Skin epidermis (tissue), 12 donors: ENCODE measurements around the gene LAMC2.

ENCODE experiments used
- H3K27ac ChIP-seq, 21 experiments: fragments of 200-600 bp; sonication (generic) in 11 of 21; one replicate each; pipeline ENCODE4 v1.5.0; 2020; ENCODE audit warnings: mild to moderate bottlenecking in 3 of 21, inconsistent platforms in 2 of 21, moderate library complexity in 2 of 21
- H3K4me3 ChIP-seq, 7 experiments: fragments of 200-600 bp; sonication (generic) in 2 of 7; one replicate each; pipeline ENCODE4 v1.5.0; 2020; ENCODE audit warnings: inconsistent platforms in 2 of 7, mild to moderate bottlenecking in 2 of 7, moderate library complexity in 1 of 7

Gene LAMC2

GRCh38 chr1:183166454-183166853, 19.6 kb upstream of the LAMC2 start:
- H3K4me3 ChIP-seq: no peak overlapping the region
- H3K27ac ChIP-seq: no peak overlapping the region

GRCh38 chr1:183167676-183168075, 18.4 kb upstream of the LAMC2 start:
- Histone ChIP-seq H3K4me3 (no peak overlapping the region), H3K27ac (no peak overlapping the region)

- H3K27ac ChIP-seq: no peak overlapping the region
- H3K4me3 ChIP-seq: no peak overlapping the region
Measured at GRCh38 chr1:183168308-183168707, 17.8 kb upstream of the LAMC2 start.

- H3K4me3 ChIP-seq: no peak overlapping the region
Measured at GRCh38 chr1:183173828-183174227, 12.2 kb upstream of the LAMC2 start.

GRCh38 chr1:183175631-183176030, 10.4 kb upstream of the LAMC2 start:
- Histone ChIP-seq H3K4me3 (no peak overlapping the region), H3K27ac (no peak overlapping the region)

More at GRCh38 chr1:183173828-183174227, 12.2 kb upstream of the LAMC2 start:
- no peak overlapping the region for H3K27ac ChIP-seq

- no peak overlapping the region for H3K27ac ChIP-seq
Measured at GRCh38 chr1:183178545-183178944, 7.5 kb upstream of the LAMC2 start.

GRCh38 chr1:183179033-183179432, 7.0 kb upstream of the LAMC2 start:
- peak overlapping the region in 3 of 21 experiments; percentile 49 to 67 (median 58) for H3K27ac ChIP-seq

More at GRCh38 chr1:183178545-183178944, 7.5 kb upstream of the LAMC2 start:
- H3K4me3 ChIP-seq: no peak overlapping the region

GRCh38 chr1:183180218-183180617, 5.8 kb upstream of the LAMC2 start:
- Histone ChIP-seq H3K4me3 (no peak overlapping the region), H3K27ac (peak overlapping the region in 17 of 21 experiments; percentile 12 to 77 (median 62))

More at GRCh38 chr1:183179033-183179432, 7.0 kb upstream of the LAMC2 start:
- no peak overlapping the region for H3K4me3 ChIP-seq

GRCh38 chr1:183180634-183181056, 5.4 kb upstream of the LAMC2 start:
- H3K4me3 ChIP-seq: no peak overlapping the region
- H3K27ac ChIP-seq: peak overlapping the region in 17 of 21 experiments; percentile 10 to 77 (median 62)

GRCh38 chr1:183186841-183187240, 777 bp downstream of the LAMC2 start:
- Histone ChIP-seq H3K4me3 (peak overlapping the region in 6 of 7 experiments; percentile 19 to 44 (median 26)), H3K27ac (peak overlapping the region in 15 of 21 experiments; percentile 33 to 84 (median 78))

- no peak overlapping the region for H3K27ac ChIP-seq
Measured at GRCh38 chr1:183188240-183188639, 2.2 kb downstream of the LAMC2 start.

GRCh38 chr1:183191833-183192232, 5.8 kb downstream of the LAMC2 start:
- H3K27ac ChIP-seq: no peak overlapping the region

More at GRCh38 chr1:183188240-183188639, 2.2 kb downstream of the LAMC2 start:
- no peak overlapping the region for H3K4me3 ChIP-seq

GRCh38 chr1:183193963-183194525, 8.0 kb downstream of the LAMC2 start:
- Histone ChIP-seq H3K27ac (no peak overlapping the region), H3K4me3 (no peak overlapping the region)

More at GRCh38 chr1:183191833-183192232, 5.8 kb downstream of the LAMC2 start:
- H3K4me3 ChIP-seq: no peak overlapping the region

GRCh38 chr1:183194527-183195141, 8.6 kb downstream of the LAMC2 start:
- Histone ChIP-seq H3K27ac (peak overlapping the region in 1 of 21 experiments; percentile 4), H3K4me3 (no peak overlapping the region)

- Histone ChIP-seq H3K27ac (peak overlapping the region in 1 of 21 experiments; percentile 4), H3K4me3 (no peak overlapping the region)
Measured at GRCh38 chr1:183195142-183195574, 9.1 kb downstream of the LAMC2 start.

GRCh38 chr1:183197762-183198161, 11.7 kb downstream of the LAMC2 start:
- H3K4me3 ChIP-seq: no peak overlapping the region
- peak overlapping the region in 9 of 21 experiments; percentile 4 to 80 (median 64) for H3K27ac ChIP-seq

GRCh38 chr1:183198463-183198862, 12.4 kb downstream of the LAMC2 start:
- peak overlapping the region in 10 of 21 experiments; percentile 4 to 80 (median 60) for H3K27ac ChIP-seq
- H3K4me3 ChIP-seq: no peak overlapping the region

- peak overlapping the region in 8 of 21 experiments; percentile 3 to 64 (median 50) for H3K27ac ChIP-seq
Measured at GRCh38 chr1:183199304-183199703, 13.2 kb downstream of the LAMC2 start.

GRCh38 chr1:183200451-183200850, 14.4 kb downstream of the LAMC2 start:
- Histone ChIP-seq H3K4me3 (no peak overlapping the region), H3K27ac (peak overlapping the region in 9 of 21 experiments; percentile 0 to 64 (median 47))

More at GRCh38 chr1:183199304-183199703, 13.2 kb downstream of the LAMC2 start:
- H3K4me3 ChIP-seq: no peak overlapping the region

- Histone ChIP-seq H3K4me3 (no peak overlapping the region), H3K27ac (no peak overlapping the region)
Measured at GRCh38 chr1:183203094-183203493, 17.0 kb downstream of the LAMC2 start.
